HEK293T (cell line): Measurements from ENCODE around the gene DCP1B.

Source experiments
- BHLHE40 ChIP-seq: fragments of 450-650 bp; IDR thresholded peaks from 2 replicates; pipeline ENCODE4 v1.6.1; 2016; ENCODE audit warnings: mild to moderate bottlenecking, moderate library complexity, borderline replicate concordance
- FOXA1 ChIP-seq: fragments of 450-650 bp; IDR thresholded peaks from 2 replicates; pipeline ENCODE4 v1.6.1; 2016; ENCODE audit warnings: mild to moderate bottlenecking
- FOXM1 ChIP-seq: fragments of 450-650 bp; IDR thresholded peaks from 2 replicates; pipeline ENCODE4 v1.6.1; 2017; ENCODE audit warnings: mild to moderate bottlenecking, borderline replicate concordance
- LEF1 ChIP-seq: fragments of 450-650 bp; IDR thresholded peaks from 2 replicates; pipeline ENCODE4 v1.6.1; 2017; ENCODE audit warnings: mild to moderate bottlenecking, borderline replicate concordance
- SP1 ChIP-seq: fragments of 450-650 bp; IDR thresholded peaks from 2 replicates; pipeline ENCODE4 v1.6.1; 2017
- ZNF384 ChIP-seq: fragments of 450-650 bp; IDR thresholded peaks from 2 replicates; pipeline ENCODE4 v1.6.1; 2016
- TF ChIP-seq, protein P1 (sequence below): fragments of 450-650 bp; IDR thresholded peaks from 2 replicates; pipeline ENCODE4 v1.6.1; 2016

DNA sequence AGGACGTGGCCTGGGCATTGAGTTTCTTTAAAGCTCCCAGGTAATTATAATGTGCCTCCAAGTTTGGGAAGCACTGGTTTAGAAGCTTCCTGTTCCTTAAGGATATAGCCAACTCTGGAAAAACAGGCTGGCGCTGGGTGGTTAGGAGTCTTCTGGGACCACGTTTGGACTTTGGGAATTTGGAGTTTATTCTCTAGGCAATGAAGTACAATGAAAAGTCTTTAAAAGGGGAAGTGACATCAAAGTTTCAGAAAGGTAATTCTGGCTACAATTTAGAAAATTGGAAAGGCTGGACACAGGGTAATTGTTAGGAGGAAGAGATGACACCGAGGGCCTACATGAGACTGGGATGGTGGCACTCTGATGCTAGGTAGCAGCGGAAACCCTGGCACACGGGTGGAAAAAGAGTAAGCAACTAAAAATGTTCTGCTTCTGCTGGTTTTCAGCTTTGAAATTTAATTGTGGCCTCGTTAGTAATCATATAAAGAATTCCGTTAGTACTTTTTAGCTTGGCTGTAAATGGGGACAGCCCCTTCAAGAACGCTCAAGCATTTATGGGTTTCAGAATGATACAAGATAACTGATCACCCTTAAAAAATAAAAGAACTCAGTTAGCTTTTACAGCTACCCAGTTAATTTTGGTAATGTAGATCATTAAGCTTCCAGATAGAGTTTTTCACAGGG, 12.7 kb upstream of the DCP1B start:
- TF ChIP-seq FOXM1 (no peak), BHLHE40 (no peak), SP1 (no peak), LEF1 (no peak), FOXA1 (no peak), ZNF384 (no peak)
- TF ChIP-seq, protein P1, sequence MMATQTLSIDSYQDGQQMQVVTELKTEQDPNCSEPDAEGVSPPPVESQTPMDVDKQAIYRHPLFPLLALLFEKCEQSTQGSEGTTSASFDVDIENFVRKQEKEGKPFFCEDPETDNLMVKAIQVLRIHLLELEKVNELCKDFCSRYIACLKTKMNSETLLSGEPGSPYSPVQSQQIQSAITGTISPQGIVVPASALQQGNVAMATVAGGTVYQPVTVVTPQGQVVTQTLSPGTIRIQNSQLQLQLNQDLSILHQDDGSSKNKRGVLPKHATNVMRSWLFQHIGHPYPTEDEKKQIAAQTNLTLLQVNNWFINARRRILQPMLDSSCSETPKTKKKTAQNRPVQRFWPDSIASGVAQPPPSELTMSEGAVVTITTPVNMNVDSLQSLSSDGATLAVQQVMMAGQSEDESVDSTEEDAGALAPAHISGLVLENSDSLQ: no peak
